ENCODE results near the gene MAP3K5.

DNA sequence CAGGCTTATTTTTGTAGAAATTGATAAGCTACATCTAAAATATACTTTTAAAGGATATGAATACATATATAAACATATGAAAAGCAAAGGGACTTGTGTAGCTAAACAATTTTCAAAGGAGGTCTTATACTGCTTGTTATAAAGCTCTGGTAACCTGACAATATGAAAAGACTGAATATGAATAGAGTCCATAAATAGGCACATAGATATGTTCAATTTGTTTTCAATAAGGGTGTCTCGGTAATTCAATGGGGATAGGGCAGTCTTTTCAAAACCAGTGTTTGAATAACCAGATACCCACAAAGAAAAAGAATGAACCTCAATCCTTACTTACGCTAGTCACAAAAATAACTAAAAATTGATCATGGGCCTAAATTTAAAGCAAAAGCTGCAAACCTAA is 9.3 kb upstream of the MAP3K5 start:
- TF ChIP-seq POLR2AphosphoS5 (IDR thresholded peaks at IDR 0.05) = no peak
- TF ChIP-seq POLR2A (IDR thresholded peaks at IDR 0.05) = no peak
- TF ChIP-seq, protein P1, sequence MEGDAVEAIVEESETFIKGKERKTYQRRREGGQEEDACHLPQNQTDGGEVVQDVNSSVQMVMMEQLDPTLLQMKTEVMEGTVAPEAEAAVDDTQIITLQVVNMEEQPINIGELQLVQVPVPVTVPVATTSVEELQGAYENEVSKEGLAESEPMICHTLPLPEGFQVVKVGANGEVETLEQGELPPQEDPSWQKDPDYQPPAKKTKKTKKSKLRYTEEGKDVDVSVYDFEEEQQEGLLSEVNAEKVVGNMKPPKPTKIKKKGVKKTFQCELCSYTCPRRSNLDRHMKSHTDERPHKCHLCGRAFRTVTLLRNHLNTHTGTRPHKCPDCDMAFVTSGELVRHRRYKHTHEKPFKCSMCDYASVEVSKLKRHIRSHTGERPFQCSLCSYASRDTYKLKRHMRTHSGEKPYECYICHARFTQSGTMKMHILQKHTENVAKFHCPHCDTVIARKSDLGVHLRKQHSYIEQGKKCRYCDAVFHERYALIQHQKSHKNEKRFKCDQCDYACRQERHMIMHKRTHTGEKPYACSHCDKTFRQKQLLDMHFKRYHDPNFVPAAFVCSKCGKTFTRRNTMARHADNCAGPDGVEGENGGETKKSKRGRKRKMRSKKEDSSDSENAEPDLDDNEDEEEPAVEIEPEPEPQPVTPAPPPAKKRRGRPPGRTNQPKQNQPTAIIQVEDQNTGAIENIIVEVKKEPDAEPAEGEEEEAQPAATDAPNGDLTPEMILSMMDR (IDR thresholded peaks at IDR 0.05) = no peak

All from sigmoid colon (tissue), 4 donors.